Mesothelial cell of epicardium (in vitro differentiated cells): ENCODE data around the gene SASH3. TPM values are rescaled to one million over a fixed set of nuclear protein-coding genes. Genes with fewer than 3 reads are reported as not detected.

Source experiments
- DNase-seq, 2 experiments: peaks; one replicate each; pipeline ENCODE4 v3.0.0; 2021; ENCODE audit warnings: low spot score in 2 of 2; ENCODE audit not compliant: unreplicated experiment in 2 of 2
- H3K27ac Mint-ChIP-seq: 2 replicates; pipeline ENCODE4 v1.8.0; 2021; ENCODE audit warnings: mixed read lengths
- H3K27me3 Mint-ChIP-seq: 2 replicates; pipeline ENCODE4 v1.8.0; 2021; ENCODE audit warnings: low read depth, mixed read lengths
- H3K36me3 Mint-ChIP-seq: 2 replicates; pipeline ENCODE4 v1.8.0; 2021; ENCODE audit warnings: mixed read lengths
- H3K4me1 Mint-ChIP-seq: 2 replicates; pipeline ENCODE4 v1.8.0; 2021; ENCODE audit warnings: mixed read lengths
- H3K4me3 Mint-ChIP-seq: 2 replicates; pipeline ENCODE4 v1.8.0; 2021; ENCODE audit warnings: mild to moderate bottlenecking, moderate library complexity, mixed read lengths
- H3K9me3 Mint-ChIP-seq: 2 replicates; pipeline ENCODE4 v1.8.0; 2021; ENCODE audit warnings: mixed read lengths
- CTCF ChIP-seq: fragments of 200-600 bp; sonication (generic); IDR thresholded peaks from one replicate; pipeline ENCODE4 v1.5.0; 2021; ENCODE audit warnings: antibody characterized with exemption; ENCODE audit not compliant: unreplicated experiment
- total RNA-seq: library from RNA; stranded (reverse); gene quantifications from 3 replicates; pipeline ENCODE4 v1.2.1, GENCODE V29; 2021

Gene SASH3
- total RNA-seq, 1 donor from 2014 or later: not detected

GRCh38 chrX:129783291-129783713 lies 3.6 kb downstream of the SASH3 start:
- peaks cover 7% of the 10 kb centered on the region for H3K9me3 Mint-ChIP-seq
- DNase-seq: no peak
- no peaks in the 10 kb centered on the region for H3K4me1 Mint-ChIP-seq
- no peak overlapping the region for H3K4me3 Mint-ChIP-seq
- H3K27me3 Mint-ChIP-seq: no peaks in the 10 kb centered on the region
- no peak overlapping the region for H3K27ac Mint-ChIP-seq
- TF ChIP-seq CTCF: no peak
- no peaks in the 10 kb centered on the region for H3K36me3 Mint-ChIP-seq

- Mint-ChIP-seq H3K27me3 (no peaks in the 10 kb centered on the region), H3K27ac (no peak overlapping the region), H3K9me3 (peaks cover 10% of the 10 kb centered on the region), H3K4me1 (no peaks in the 10 kb centered on the region), H3K36me3 (no peaks in the 10 kb centered on the region), H3K4me3 (no peak overlapping the region)
- no peak for DNase-seq
- TF ChIP-seq CTCF: no peak
Measured at GRCh38 chrX:129784371-129784770, 4.6 kb downstream of the SASH3 start.

- no peak for DNase-seq
- Mint-ChIP-seq H3K27me3 (no peaks in the 10 kb centered on the region), H3K36me3 (no peaks in the 10 kb centered on the region), H3K4me3 (no peak overlapping the region), H3K4me1 (no peaks in the 10 kb centered on the region), H3K9me3 (peaks cover 10% of the 10 kb centered on the region), H3K27ac (no peak overlapping the region)
- no peak for TF ChIP-seq CTCF
Measured at GRCh38 chrX:129785160-129785947, 5.6 kb downstream of the SASH3 start.

- Mint-ChIP-seq H3K4me1 (no peaks in the 10 kb centered on the region), H3K27me3 (no peaks in the 10 kb centered on the region), H3K27ac (no peak overlapping the region), H3K4me3 (no peak overlapping the region), H3K9me3 (peaks cover 10% of the 10 kb centered on the region), H3K36me3 (no peaks in the 10 kb centered on the region)
- no peak for TF ChIP-seq CTCF
- no peak for DNase-seq
Measured at GRCh38 chrX:129786210-129786651, 6.5 kb downstream of the SASH3 start.

GRCh38 chrX:129787336-129788055 lies 7.7 kb downstream of the SASH3 start:
- Mint-ChIP-seq H3K36me3 (no peaks in the 10 kb centered on the region), H3K4me3 (no peak overlapping the region), H3K27ac (no peak overlapping the region), H3K4me1 (no peaks in the 10 kb centered on the region), H3K27me3 (no peaks in the 10 kb centered on the region), H3K9me3 (peaks cover 10% of the 10 kb centered on the region)
- TF ChIP-seq CTCF: no peak
- DNase-seq: no peak
